MM.1S (cell line): ENCODE results near the gene TRIM54.

Source experiments
- DNase-seq: peaks from one replicate; pipeline ENCODE4 v3.0.0-alpha.2; 2015
- H2AFZ ChIP-seq: fragments of 300-600 bp; sonication (generic); 2 replicates; pipeline ENCODE4 v1.6.0; 2016; ENCODE audit warnings: antibody characterized with exemption, low read length
- H3F3A ChIP-seq: fragments of 300-600 bp; sonication (generic); 2 replicates; pipeline ENCODE4 v1.6.1; 2016; ENCODE audit warnings: mild to moderate bottlenecking, antibody characterized with exemption, low read length, moderate library complexity, mixed read lengths; ENCODE audit not compliant: insufficient read depth
- H3K27ac ChIP-seq: fragments of 300-600 bp; sonication (generic); 2 replicates; pipeline ENCODE4 v1.5.1; 2016; ENCODE audit warnings: mild to moderate bottlenecking, low read length
- H3K27me3 ChIP-seq: fragments of 300-600 bp; sonication (generic); replicated peaks from 2 replicates; pipeline ENCODE4 v1.6.0; 2016; ENCODE audit warnings: low read length; ENCODE audit not compliant: insufficient read depth
- H3K36me3 ChIP-seq: fragments of 300-600 bp; sonication (generic); replicated peaks from 2 replicates; pipeline ENCODE4 v1.6.1; 2016; ENCODE audit warnings: mild to moderate bottlenecking, low read length, mixed read lengths; ENCODE audit not compliant: insufficient read depth
- H3K4me1 ChIP-seq: fragments of 300-600 bp; sonication (generic); 2 replicates; pipeline ENCODE4 v1.6.1; 2016; ENCODE audit warnings: low read length, mixed read lengths
- H3K4me2 ChIP-seq: fragments of 300-600 bp; sonication (generic); 2 replicates; pipeline ENCODE4 v1.6.0; 2016; ENCODE audit warnings: low read depth, low read length
- H3K4me3 ChIP-seq: fragments of 300-600 bp; sonication (generic); 2 replicates; pipeline ENCODE4 v1.5.1; 2016; ENCODE audit warnings: low read length, mixed read lengths
- H3K79me2 ChIP-seq: fragments of 300-600 bp; sonication (generic); 2 replicates; pipeline ENCODE4 v1.6.1; 2016; ENCODE audit warnings: mixed run types, low read length, mixed read lengths
- H3K9ac ChIP-seq: fragments of 300-600 bp; sonication (generic); 2 replicates; pipeline ENCODE4 v1.6.1; 2016; ENCODE audit warnings: low read length, mixed read lengths
- H3K9me2 ChIP-seq: fragments of 300-600 bp; sonication (generic); replicated peaks from 2 replicates; pipeline ENCODE4 v1.6.1; 2016; ENCODE audit warnings: mild to moderate bottlenecking, low read length, mixed read lengths; ENCODE audit not compliant: insufficient read depth
- H3K9me3 ChIP-seq: fragments of 300-600 bp; sonication (generic); replicated peaks from 2 replicates; pipeline ENCODE4 v1.6.1; 2016; ENCODE audit warnings: mild to moderate bottlenecking, low read length, mixed read lengths; ENCODE audit not compliant: insufficient read depth
- H4K20me1 ChIP-seq: fragments of 300-600 bp; sonication (generic); 2 replicates; pipeline ENCODE4 v1.6.1; 2016; ENCODE audit warnings: mild to moderate bottlenecking, low read length, moderate library complexity, mixed read lengths; ENCODE audit not compliant: insufficient read depth
- CTCF ChIP-seq: fragments of 300-600 bp; sonication (generic); IDR thresholded peaks from 2 replicates; pipeline ENCODE4 v1.5.1; 2016; ENCODE audit warnings: antibody characterized with exemption, low read length, mixed read lengths
- EZH2 ChIP-seq: fragments of 300-600 bp; sonication (generic); optimal IDR thresholded peaks from 2 replicates; pipeline ENCODE3; 2017; ENCODE audit warnings: low read depth, mild to moderate bottlenecking, antibody characterized with exemption, low read length, mixed read lengths
- EZH2phosphoT487 ChIP-seq: fragments of 300-600 bp; sonication (generic); IDR thresholded peaks from 2 replicates; pipeline ENCODE4 v1.6.1; 2018; ENCODE audit warnings: antibody characterized with exemption, low read length

The TRIM54 gene

DNA sequence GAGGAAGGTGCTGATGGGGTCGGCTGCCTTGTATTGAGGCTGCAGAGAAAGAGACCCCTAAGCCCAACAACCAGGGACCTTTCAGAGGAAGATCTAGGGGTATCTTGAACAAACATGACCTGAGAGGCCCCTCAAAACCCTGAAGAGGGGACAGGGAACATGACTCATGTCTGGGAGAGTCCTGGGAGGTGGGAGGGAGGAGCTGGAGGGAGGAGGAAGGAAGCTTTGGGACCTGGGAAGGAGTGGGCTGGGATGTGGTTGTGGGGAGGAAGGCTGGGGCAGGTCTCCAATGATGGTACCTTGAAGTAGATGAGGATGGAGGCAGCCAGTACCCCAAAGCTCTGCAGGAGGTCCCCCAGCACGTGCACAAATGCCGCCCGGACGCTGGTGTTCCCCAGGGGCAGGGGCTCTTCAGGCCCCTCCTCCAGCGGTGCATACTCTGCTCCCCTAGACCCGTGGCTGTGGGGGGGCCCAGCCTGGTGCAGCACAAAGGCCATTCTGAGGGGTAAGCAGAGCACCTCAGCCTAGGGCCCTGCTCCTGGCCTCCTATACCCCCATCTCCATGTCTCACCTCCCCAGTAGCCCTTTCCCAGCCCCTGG is 25.3 kb upstream of the TRIM54 start:
- TF ChIP-seq EZH2phosphoT487 (no peak), EZH2 (no peak), CTCF (no peak)

DNA sequence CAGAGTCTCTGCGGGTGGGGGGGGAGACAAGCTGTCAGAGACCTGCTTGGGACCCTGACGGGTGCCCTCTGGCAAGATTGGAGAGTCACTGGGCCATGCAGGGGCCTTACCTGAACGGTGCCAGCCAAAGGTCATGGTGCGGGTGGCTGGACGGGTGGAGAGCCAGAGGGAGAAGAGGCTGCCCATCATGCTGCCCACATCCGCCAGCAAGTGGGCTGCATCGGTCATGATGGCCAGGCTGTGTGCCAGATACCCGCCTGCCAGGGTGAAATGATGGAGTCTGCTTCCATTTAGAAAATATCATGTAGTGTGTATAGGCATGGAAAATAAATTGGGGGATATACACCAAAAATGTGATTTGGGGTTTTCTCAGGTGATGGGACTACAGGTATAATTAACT is 24.2 kb upstream of the TRIM54 start:
- Histone ChIP-seq H3K9me3 (no peaks in the 10 kb centered on the region), H3K4me1 (no peaks in the 10 kb centered on the region), H3K4me3 (no peak overlapping the region), H3K9me2 (no peaks in the 10 kb centered on the region), H3K27ac (no peak overlapping the region), H3K79me2 (no peaks in the 10 kb centered on the region), H3K4me2 (no peak overlapping the region), H3K36me3 (no peaks in the 10 kb centered on the region), H2AFZ (no peak overlapping the region), H3F3A (no peaks in the 10 kb centered on the region), H3K9ac (no peak overlapping the region), H4K20me1 (no peaks in the 10 kb centered on the region), H3K27me3 (peaks cover 61% of the 10 kb centered on the region)
- no peak for DNase-seq
- TF ChIP-seq EZH2, result no peak
- TF ChIP-seq CTCF, result no peak
- no peak for TF ChIP-seq EZH2phosphoT487

More for the DNA sequence above, 25.3 kb upstream of the TRIM54 start:
- Histone ChIP-seq H3K4me3 (no peak overlapping the region), H3K36me3 (no peaks in the 10 kb centered on the region), H3K4me2 (no peak overlapping the region), H3K4me1 (no peaks in the 10 kb centered on the region), H3K79me2 (no peaks in the 10 kb centered on the region), H3K9me3 (no peaks in the 10 kb centered on the region), H3K9ac (no peak overlapping the region), H3K27me3 (peaks cover 55% of the 10 kb centered on the region), H3F3A (no peaks in the 10 kb centered on the region), H2AFZ (no peak overlapping the region), H3K9me2 (no peaks in the 10 kb centered on the region), H4K20me1 (no peaks in the 10 kb centered on the region), H3K27ac (no peak overlapping the region)
- DNase-seq, result no peak

- Histone ChIP-seq H3K27me3 (peaks cover 76% of the 10 kb centered on the region), H3K4me2 (no peak overlapping the region), H3K9me2 (no peaks in the 10 kb centered on the region), H3K9me3 (no peaks in the 10 kb centered on the region), H3K79me2 (no peaks in the 10 kb centered on the region), H2AFZ (no peak overlapping the region), H3K27ac (no peak overlapping the region), H3K4me3 (no peak overlapping the region), H3K36me3 (no peaks in the 10 kb centered on the region), H3K9ac (no peak overlapping the region), H3K4me1 (peaks cover 5% of the 10 kb centered on the region; the same call in 1 of the 2 replicates), H3F3A (no peaks in the 10 kb centered on the region), H4K20me1 (no peaks in the 10 kb centered on the region)
- no peak for DNase-seq
- TF ChIP-seq EZH2 (no peak), CTCF (no peak), EZH2phosphoT487 (no peak)
These were observed 20.8 kb upstream of the TRIM54 start for GRCh38 chr2:27261241-27261925.
